ENCODE results near the gene GIGYF1.
A peak's percentile ranks its signal among the peaks of the same experiment; 100 is the strongest.

DNA sequence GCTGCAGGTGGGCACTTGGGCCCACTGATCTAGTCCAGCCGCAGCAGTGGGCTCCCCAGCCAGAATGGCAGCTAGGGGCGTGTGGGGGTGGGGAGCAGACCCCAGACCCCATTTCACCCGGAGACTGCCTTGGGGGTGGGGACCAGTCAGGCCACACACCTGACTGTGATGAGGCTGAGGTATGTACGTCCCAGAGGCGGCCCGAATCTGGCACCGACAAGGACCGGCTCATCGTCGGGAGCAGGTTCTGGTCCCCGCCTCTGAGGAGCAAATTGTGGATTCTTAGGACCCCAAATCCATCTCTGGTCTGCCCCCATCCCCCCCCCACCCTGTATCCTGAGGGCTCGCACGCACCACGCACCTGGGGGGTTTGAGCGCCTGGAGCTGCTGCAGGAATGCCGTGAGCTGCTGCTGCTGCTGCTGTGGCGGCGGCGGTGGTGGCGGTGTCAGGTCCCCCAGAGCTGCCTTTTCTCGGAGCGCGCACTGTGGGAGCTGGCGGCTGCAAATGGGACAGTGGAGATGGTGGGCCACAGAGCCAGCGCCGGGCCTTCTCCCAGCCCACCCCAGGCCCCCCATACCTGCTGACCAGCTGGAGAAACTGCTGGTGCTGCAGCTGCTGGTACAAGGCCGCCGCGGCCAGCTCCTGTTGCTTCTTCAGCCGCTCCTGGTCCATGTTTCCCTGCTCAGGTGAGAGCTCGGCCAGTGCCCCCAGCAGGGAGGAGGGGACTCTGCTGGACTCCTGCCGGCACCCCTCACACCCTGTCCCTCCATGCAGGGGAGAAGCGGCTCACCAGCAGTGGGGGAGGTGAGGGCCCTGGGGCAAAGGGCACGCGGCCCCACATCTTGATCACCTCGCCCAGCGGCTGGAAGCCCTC is 10.2 kb downstream of the GIGYF1 start:
- TF ChIP-seq TMF1 (CRISPR knock-in tag; IDR thresholded peaks at IDR 0.05; ENCODE audit: low read depth), result no peak
- TF ChIP-seq ZNF710 (CRISPR knock-in tag; IDR thresholded peaks at IDR 0.05; ENCODE audit: borderline replicate concordance), result no peak
- no peak for TF ChIP-seq KAT7 (CRISPR knock-in tag; IDR thresholded peaks at IDR 0.05; ENCODE audit: borderline replicate concordance)
- TF ChIP-seq SMARCC2 (IDR thresholded peaks at IDR 0.05), result no peak
- TF ChIP-seq, protein P1, sequence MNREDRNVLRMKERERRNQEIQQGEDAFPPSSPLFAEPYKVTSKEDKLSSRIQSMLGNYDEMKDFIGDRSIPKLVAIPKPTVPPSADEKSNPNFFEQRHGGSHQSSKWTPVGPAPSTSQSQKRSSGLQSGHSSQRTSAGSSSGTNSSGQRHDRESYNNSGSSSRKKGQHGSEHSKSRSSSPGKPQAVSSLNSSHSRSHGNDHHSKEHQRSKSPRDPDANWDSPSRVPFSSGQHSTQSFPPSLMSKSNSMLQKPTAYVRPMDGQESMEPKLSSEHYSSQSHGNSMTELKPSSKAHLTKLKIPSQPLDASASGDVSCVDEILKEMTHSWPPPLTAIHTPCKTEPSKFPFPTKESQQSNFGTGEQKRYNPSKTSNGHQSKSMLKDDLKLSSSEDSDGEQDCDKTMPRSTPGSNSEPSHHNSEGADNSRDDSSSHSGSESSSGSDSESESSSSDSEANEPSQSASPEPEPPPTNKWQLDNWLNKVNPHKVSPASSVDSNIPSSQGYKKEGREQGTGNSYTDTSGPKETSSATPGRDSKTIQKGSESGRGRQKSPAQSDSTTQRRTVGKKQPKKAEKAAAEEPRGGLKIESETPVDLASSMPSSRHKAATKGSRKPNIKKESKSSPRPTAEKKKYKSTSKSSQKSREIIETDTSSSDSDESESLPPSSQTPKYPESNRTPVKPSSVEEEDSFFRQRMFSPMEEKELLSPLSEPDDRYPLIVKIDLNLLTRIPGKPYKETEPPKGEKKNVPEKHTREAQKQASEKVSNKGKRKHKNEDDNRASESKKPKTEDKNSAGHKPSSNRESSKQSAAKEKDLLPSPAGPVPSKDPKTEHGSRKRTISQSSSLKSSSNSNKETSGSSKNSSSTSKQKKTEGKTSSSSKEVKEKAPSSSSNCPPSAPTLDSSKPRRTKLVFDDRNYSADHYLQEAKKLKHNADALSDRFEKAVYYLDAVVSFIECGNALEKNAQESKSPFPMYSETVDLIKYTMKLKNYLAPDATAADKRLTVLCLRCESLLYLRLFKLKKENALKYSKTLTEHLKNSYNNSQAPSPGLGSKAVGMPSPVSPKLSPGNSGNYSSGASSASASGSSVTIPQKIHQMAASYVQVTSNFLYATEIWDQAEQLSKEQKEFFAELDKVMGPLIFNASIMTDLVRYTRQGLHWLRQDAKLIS (CRISPR knock-in tag; IDR thresholded peaks at IDR 0.05), result no peak
- TF ChIP-seq TRIM24 (CRISPR knock-in tag; IDR thresholded peaks at IDR 0.05), result no peak
- TF ChIP-seq, protein P2, sequence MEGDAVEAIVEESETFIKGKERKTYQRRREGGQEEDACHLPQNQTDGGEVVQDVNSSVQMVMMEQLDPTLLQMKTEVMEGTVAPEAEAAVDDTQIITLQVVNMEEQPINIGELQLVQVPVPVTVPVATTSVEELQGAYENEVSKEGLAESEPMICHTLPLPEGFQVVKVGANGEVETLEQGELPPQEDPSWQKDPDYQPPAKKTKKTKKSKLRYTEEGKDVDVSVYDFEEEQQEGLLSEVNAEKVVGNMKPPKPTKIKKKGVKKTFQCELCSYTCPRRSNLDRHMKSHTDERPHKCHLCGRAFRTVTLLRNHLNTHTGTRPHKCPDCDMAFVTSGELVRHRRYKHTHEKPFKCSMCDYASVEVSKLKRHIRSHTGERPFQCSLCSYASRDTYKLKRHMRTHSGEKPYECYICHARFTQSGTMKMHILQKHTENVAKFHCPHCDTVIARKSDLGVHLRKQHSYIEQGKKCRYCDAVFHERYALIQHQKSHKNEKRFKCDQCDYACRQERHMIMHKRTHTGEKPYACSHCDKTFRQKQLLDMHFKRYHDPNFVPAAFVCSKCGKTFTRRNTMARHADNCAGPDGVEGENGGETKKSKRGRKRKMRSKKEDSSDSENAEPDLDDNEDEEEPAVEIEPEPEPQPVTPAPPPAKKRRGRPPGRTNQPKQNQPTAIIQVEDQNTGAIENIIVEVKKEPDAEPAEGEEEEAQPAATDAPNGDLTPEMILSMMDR (CRISPR knock-in tag; IDR thresholded peaks at IDR 0.05), result no peak
- peak in 1 of 2 experiments; percentile 4; a peak in 1 of 4 replicates for TF ChIP-seq POLR2A (IDR thresholded peaks at IDR 0.05; ENCODE audit: insufficient read depth in 1 of 2, low read depth in 2 of 2, low read length in 2 of 2)
- TF ChIP-seq EHMT2 (IDR thresholded peaks at IDR 0.05; ENCODE audit: borderline replicate concordance, low read depth, low read length), result no peak

Data from HepG2 (cell line).